Bronchial epithelial cell (primary cell): ENCODE results near the gene TMEM234. TPM values are rescaled to one million over a fixed set of nuclear protein-coding genes. Genes with fewer than 3 reads are reported as not detected.
A peak's percentile ranks its signal among the peaks of the same experiment; 100 is the strongest.

Experiments used
- DNase-seq: peaks from one replicate; pipeline ENCODE4 v3.0.0-alpha.2; 2010; ENCODE audit warnings: low read depth
- FAIRE-seq: peaks from 2 replicates; lab custom pipeline; 2011; peaks lifted over from hg19 to GRCh38; lab: Jason Lieb, UNC
- H3K27me3 ChIP-seq: 2 replicates; pipeline ENCODE4 v1.5.1; 2011; ENCODE audit warnings: low read length; ENCODE audit not compliant: control insufficient read depth, insufficient read depth
- H3K36me3 ChIP-seq: 2 replicates; pipeline ENCODE4 v1.5.1; 2011; ENCODE audit warnings: low read length; ENCODE audit not compliant: control insufficient read depth, insufficient read depth
- H3K4me3 ChIP-seq: 2 replicates; pipeline ENCODE4 v1.5.1; 2011; ENCODE audit warnings: mild to moderate bottlenecking, low read depth, low read length, control low read depth
- CTCF ChIP-seq: IDR thresholded peaks from 2 replicates; pipeline ENCODE4 v1.5.1; 2011; ENCODE audit warnings: mild to moderate bottlenecking, moderate library complexity, low read length, control low read depth, inconsistent platforms; ENCODE audit not compliant: insufficient read depth, severe bottlenecking
- total RNA-seq: library from RNA; depleted of rRNA; stranded (reverse); fragments of >200 nt; gene quantifications from 2 replicates; pipeline ENCODE4 v1.2.1, GENCODE V29; 2014

Gene TMEM234
- total RNA-seq, 1 donor from 2014 or later = 9.0 TPM

GRCh38 chr1:32257227-32257508, 35.0 kb upstream of the TMEM234 start:
- H3K4me3 ChIP-seq = no peak overlapping the region
- TF ChIP-seq CTCF = no peak
- no peak for DNase-seq
- no peaks in the 10 kb centered on the region for H3K27me3 ChIP-seq
- no peak for FAIRE-seq
- no peaks in the 10 kb centered on the region for H3K36me3 ChIP-seq

GRCh38 chr1:32256473-32257226, 34.5 kb upstream of the TMEM234 start:
- H3K27me3 ChIP-seq = no peaks in the 10 kb centered on the region
- no peak overlapping the region for H3K4me3 ChIP-seq
- no peak for FAIRE-seq
- no peak for TF ChIP-seq CTCF
- no peaks in the 10 kb centered on the region for H3K36me3 ChIP-seq
- no peak for DNase-seq

GRCh38 chr1:32255072-32256071, 33.2 kb upstream of the TMEM234 start:
- Histone ChIP-seq H3K36me3 (no peaks in the 10 kb centered on the region), H3K27me3 (no peaks in the 10 kb centered on the region), H3K4me3 (no peak overlapping the region)
- FAIRE-seq = no peak
- no peak for DNase-seq
- TF ChIP-seq CTCF = no peak

GRCh38 chr1:32250893-32251716, 29.0 kb upstream of the TMEM234 start, which contains the start of gene LCK:
TSS of gene LCK (plus strand) at chr1:32251265. CDS start at chr1:32274330, 23,065 bp downstream.
- TF ChIP-seq CTCF = no peak
- H3K27me3 ChIP-seq = no peaks in the 10 kb centered on the region
- H3K4me3 ChIP-seq = no peak within 1 kb of the TSS
- FAIRE-seq (no peak), DNase-seq (no peak)
- H3K36me3 ChIP-seq = no peaks in the 10 kb centered on the region

GRCh38 chr1:32249831-32250525, 27.8 kb upstream of the TMEM234 start:
- TF ChIP-seq CTCF = no peak
- no peak overlapping the region for H3K4me3 ChIP-seq
- H3K27me3 ChIP-seq = no peaks in the 10 kb centered on the region
- FAIRE-seq (no peak), DNase-seq (peak; percentile 79)
- no peaks in the 10 kb centered on the region for H3K36me3 ChIP-seq
